Nucleus accumbens (tissue), 56 donors: Measurements from ENCODE around the gene CLIC1.
"Not testable (repeated sequence)": the region's sequence is repeated elsewhere in the genome, so short reads cannot be mapped to it uniquely, and the experiment has no call there.

Experiments used
- DNase-seq, 56 donors: peaks; one replicate each; lab custom pipeline; 2025; lab: John Stamatoyannopoulos, UW

The CLIC1 gene

GRCh38 chr6:31725502-31726350 lies 10.6 kb downstream of the CLIC1 start:
- peak in 1 of 56 donors; percentile 2 for DNase-seq

GRCh38 chr6:31723980-31724691 lies 12.2 kb downstream of the CLIC1 start:
- no peak for DNase-seq

GRCh38 chr6:31723245-31723979 lies 12.9 kb downstream of the CLIC1 start, which contains the start of gene MPIG6B:
Gene MPIG6B, plus strand, starts transcription at chr6:31723373. Its CDS starts 11 bp downstream, at chr6:31723384.
- DNase-seq = no peak

GRCh38 chr6:31722173-31722572 lies 14.2 kb downstream of the CLIC1 start:
- DNase-seq = no peak

GRCh38 chr6:31721351-31722020 lies 14.8 kb downstream of the CLIC1 start, which contains the start of gene LY6G6C:
Gene LY6G6C, minus strand, starts transcription at chr6:31721746. Its CDS starts 67 bp downstream, at chr6:31721679.
- no peak for DNase-seq

- no peak for DNase-seq
These were observed 16.0 kb downstream of the CLIC1 start for GRCh38 chr6:31720196-31720770.

GRCh38 chr6:31719001-31719400 lies 17.3 kb downstream of the CLIC1 start:
- DNase-seq = no peak

- DNase-seq = no peak
These were observed 18.1 kb downstream of the CLIC1 start for GRCh38 chr6:31718265-31718664.

GRCh38 chr6:31717499-31718222 lies 18.7 kb downstream of the CLIC1 start:
- DNase-seq = peak in 7 of 56 donors; percentile 9 to 35 (median 15)

GRCh38 chr6:31715022-31715958 lies 21.0 kb downstream of the CLIC1 start, which contains the start of gene LY6G6D:
Gene LY6G6D, plus strand, starts transcription at chr6:31715348. Its CDS starts 8 bp downstream, at chr6:31715356.
- no peak for DNase-seq

- DNase-seq = no peak
These were observed 22.2 kb downstream of the CLIC1 start for GRCh38 chr6:31713991-31714684.

GRCh38 chr6:31713465-31713864 lies 22.9 kb downstream of the CLIC1 start:
- DNase-seq = no peak

GRCh38 chr6:31712296-31712695 lies 24.0 kb downstream of the CLIC1 start:
- DNase-seq = no peak

- DNase-seq = no peak
These were observed 25.1 kb downstream of the CLIC1 start for GRCh38 chr6:31711233-31711632.

- DNase-seq = no peak
These were observed 25.7 kb downstream of the CLIC1 start for GRCh38 chr6:31710523-31711219.

- DNase-seq = not testable (repeated sequence)
These were observed 27.2 kb downstream of the CLIC1 start for GRCh38 chr6:31709157-31709556.

- DNase-seq = no peak
These were observed 28.1 kb downstream of the CLIC1 start for GRCh38 chr6:31708224-31708623.
